CD4-positive, alpha-beta T cell treated with Interleukin-4 for 1 hour (primary cell): Measurements from ENCODE around the gene FOXI3.
"Not testable (repeated sequence)": the region's sequence is repeated elsewhere in the genome, so short reads cannot be mapped to it uniquely, and the experiment has no call there.

Experiments used
- DNase-seq, 2 donors: peaks; one replicate each; pipeline ENCODE4 v3.0.0-alpha.2; 2020 to 2022

FOXI3 gene

GRCh38 chr2:88437010-88437409, 15.5 kb downstream of the FOXI3 start:
- DNase-seq, result no peak

GRCh38 chr2:88429929-88430328, 22.6 kb downstream of the FOXI3 start:
- DNase-seq, result no peak

- DNase-seq, result no peak
Observed at GRCh38 chr2:88423733-88424132, 28.8 kb downstream of the FOXI3 start.

- DNase-seq, result not testable (repeated sequence)
Observed at GRCh38 chr2:88419051-88419450, 33.4 kb downstream of the FOXI3 start.

- DNase-seq, result no peak
Observed at GRCh38 chr2:88416016-88416663, 36.4 kb downstream of the FOXI3 start.

GRCh38 chr2:88408870-88409269, 43.6 kb downstream of the FOXI3 start:
- DNase-seq, result not testable (repeated sequence)

GRCh38 chr2:88400037-88400767, 52.3 kb downstream of the FOXI3 start:
- no peak for DNase-seq

- DNase-seq, result no peak
Observed at GRCh38 chr2:88398180-88398579, 54.3 kb downstream of the FOXI3 start.
